GDM1 (cell line): ENCODE data around the gene WNT2B.

Source experiments
- DNase-seq: peaks from one replicate; lab custom pipeline; 2025; lab: John Stamatoyannopoulos, UW

WNT2B gene

GRCh38 chr1:112505400-112505785 lies 3.4 kb upstream of the WNT2B start:
- no peak for DNase-seq

- no peak for DNase-seq
These were observed 2.9 kb upstream of the WNT2B start for GRCh38 chr1:112505878-112506277.

GRCh38 chr1:112506306-112506705 lies 2.5 kb upstream of the WNT2B start:
- no peak for DNase-seq

GRCh38 chr1:112506731-112507130 lies 2.0 kb upstream of the WNT2B start:
- DNase-seq, result no peak

DNA sequence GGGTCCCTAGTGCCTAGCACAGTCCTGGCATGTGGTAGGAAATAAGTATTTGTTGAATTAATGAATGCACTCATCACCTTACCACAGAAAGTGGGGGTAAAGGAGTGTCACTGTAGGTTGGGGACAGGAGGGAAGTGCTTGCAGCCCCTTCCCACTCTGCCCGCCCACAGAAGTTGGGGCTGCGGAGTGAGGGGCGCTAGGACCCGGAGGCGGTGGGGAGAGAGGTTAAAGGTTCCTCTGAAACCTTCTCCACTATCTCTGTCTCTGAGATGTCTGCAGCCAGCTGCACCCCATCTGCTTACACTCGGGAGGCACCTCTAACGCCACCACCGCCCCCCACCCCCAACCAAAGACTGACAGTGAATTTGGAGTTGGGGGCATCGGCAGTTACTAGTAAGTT lies 1.4 kb upstream of the WNT2B start:
- no peak for DNase-seq

GRCh38 chr1:112507921-112508277 lies 866 bp upstream of the WNT2B start:
- no peak for DNase-seq

- no peak for DNase-seq
These were observed 367 bp downstream of the WNT2B start for GRCh38 chr1:112509005-112509659.

GRCh38 chr1:112509660-112510178 lies 954 bp downstream of the WNT2B start:
- DNase-seq, result no peak

GRCh38 chr1:112510340-112510739 lies 1.6 kb downstream of the WNT2B start:
- no peak for DNase-seq

DNA sequence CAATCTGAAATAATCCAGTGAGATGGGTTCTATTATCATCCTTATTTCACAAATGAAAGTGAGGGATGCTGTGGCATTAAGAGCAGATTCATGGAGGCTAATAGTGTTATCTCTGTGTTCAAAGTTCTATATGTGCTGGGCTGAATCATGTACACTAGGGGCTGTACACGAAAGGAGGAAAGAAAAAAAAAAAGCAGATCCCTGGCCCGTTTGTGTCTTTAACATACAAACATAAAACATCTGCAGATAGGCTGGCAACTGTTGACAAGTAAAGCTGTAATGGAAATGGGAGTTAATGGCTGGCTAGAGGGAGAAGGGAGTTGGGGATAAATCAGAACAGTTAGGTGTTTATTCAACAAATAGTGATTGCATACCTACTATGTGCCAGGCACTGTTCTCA lies 3.1 kb downstream of the WNT2B start:
- no peak for DNase-seq

- no peak for DNase-seq
These were observed 4.5 kb downstream of the WNT2B start for GRCh38 chr1:112513112-112513870.

DNA sequence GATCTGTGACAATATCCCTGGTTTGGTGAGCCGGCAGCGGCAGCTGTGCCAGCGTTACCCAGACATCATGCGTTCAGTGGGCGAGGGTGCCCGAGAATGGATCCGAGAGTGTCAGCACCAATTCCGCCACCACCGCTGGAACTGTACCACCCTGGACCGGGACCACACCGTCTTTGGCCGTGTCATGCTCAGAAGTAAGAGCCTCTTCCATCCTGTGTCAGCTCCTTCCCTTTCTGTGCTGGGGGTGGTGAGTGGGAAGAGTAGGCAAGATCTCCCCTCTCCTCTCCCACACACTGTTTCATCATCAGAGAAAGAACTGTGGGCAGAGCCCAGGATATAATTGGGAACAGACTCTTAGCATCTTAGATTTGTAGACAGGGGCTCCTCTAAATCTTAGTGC lies 6.1 kb downstream of the WNT2B start:
- DNase-seq, result no peak

DNA sequence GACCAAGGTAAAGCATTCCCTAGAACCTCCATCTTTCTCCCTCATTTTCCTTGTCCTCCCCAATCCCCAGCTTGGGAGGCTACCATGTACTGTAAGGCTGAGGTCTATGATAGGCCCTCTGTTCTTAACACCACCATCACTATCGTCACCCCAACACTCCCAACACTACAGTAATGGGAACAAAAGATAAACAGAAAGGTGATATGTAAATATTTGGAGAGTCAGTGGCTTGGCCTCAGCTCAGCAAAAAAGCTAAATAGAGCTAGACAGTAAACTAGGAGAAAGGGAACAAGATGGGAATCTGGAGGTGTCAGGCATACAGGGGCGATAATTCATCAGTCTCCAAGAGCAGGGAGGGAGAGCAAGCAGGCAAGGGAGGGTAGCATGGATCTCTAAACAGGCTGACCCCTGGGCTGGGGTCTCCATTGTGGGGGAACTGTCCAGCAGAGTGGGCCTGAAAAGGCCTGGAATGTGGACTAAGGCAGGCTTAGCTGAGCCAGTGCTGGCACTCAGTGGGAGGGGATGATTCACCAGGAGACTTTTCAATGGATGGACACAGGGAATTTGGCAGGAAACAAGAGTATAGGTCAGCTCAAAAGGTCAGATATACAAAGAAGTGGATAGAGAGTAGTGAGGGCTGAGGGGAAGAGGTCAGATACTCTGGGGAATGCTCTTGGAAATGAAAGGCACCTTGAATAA lies 6.7 kb downstream of the WNT2B start:
- DNase-seq, result no peak

DNA sequence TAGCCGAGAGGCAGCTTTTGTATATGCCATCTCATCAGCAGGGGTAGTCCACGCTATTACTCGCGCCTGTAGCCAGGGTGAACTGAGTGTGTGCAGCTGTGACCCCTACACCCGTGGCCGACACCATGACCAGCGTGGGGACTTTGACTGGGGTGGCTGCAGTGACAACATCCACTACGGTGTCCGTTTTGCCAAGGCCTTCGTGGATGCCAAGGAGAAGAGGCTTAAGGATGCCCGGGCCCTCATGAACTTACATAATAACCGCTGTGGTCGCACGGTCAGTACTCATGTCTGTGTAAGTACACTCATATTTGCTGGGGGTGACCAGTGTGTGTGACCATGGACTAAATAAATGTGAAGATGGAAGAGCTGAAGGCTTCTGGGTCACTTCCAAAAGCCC lies 7.4 kb downstream of the WNT2B start:
- no peak for DNase-seq

- DNase-seq, result no peak
These were observed 8.5 kb downstream of the WNT2B start for GRCh38 chr1:112517231-112517630.

DNA sequence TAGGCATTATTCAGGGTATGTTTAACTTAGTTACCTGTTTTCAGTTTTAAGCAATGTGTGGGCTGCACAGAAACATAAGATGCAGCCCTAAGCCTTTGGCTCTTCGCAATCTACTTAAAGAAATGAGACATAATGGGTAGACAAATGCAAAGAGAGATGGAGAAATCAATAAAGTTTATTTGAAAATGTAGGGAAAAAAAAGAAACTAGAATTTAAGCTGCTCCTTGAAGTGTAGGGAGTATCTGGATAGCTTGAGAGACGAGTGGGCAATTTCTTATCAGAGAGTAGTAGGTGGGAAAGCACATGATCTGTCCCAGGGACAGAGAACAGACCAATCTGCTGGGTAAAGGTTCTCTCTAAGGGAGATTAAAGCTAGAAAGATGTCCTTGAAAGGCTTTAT lies 8.9 kb downstream of the WNT2B start:
- no peak for DNase-seq

- DNase-seq, result no peak
These were observed 9.4 kb downstream of the WNT2B start for GRCh38 chr1:112518186-112518585.

- no peak for DNase-seq
These were observed 11.4 kb downstream of the WNT2B start for GRCh38 chr1:112520166-112520565.

- no peak for DNase-seq
These were observed 13.9 kb downstream of the WNT2B start for GRCh38 chr1:112522621-112523020.

GRCh38 chr1:112524251-112524650 lies 15.5 kb downstream of the WNT2B start:
- no peak for DNase-seq

DNA sequence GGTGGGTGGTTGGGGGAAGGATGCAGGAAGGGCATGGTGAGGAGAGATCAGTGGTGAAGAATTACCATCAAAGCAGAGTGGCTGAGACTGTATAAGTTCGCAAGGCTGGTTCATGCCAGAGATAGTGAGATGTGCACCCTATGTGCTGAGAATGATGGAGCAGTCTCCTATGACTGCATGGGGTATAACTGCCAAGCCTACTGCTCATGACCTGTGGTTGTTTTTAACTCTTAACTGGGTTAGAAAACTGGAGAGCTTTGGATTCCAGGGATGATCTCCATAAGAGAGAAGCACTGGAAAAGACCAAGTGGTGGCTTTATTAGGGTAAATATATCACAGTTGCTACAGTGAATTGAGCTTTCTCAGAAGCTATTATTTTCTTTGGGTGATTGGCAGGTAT lies 16.2 kb downstream of the WNT2B start:
- no peak for DNase-seq

- no peak for DNase-seq
These were observed 18.7 kb downstream of the WNT2B start for GRCh38 chr1:112527266-112528010.
